PC-9 (cell line): ENCODE data around the gene EXD3. TPM values are rescaled to one million over a fixed set of nuclear protein-coding genes. Genes with fewer than 3 reads are reported as not detected.

Source experiments
- BruUV-seq: library from RNA; stranded (reverse); fragments of 400-500 nt; replicated peaks from 2 replicates; lab custom pipeline; 2021; lab: Mats Ljungman, UMichigan
- CTCF ChIA-PET: fragments of 300-600 bp; sonication (Branson Sonifier 250); formaldehyde crosslinking; loops from one replicate; lab custom pipeline; 2022; ENCODE audit warnings: antibody characterized with exemption; lab: Charles Lee
- POLR2A ChIA-PET: fragments of 300-600 bp; sonication (Branson Sonifier 250); formaldehyde crosslinking; loops from one replicate; lab custom pipeline; 2022; ENCODE audit warnings: antibody characterized with exemption; ENCODE audit not compliant: unreplicated experiment; lab: Charles Lee
- DNase-seq, 2 experiments: peaks; one replicate each; pipeline versions ENCODE4 v3.0.0 to v3.0.0-alpha.2; 2015 to 2022; ENCODE audit warnings: mixed read lengths in 1 of 2
- H2AFZ ChIP-seq: fragments of 200-600 bp; sonication (generic); 2 replicates; pipeline ENCODE4 v1.8.1; 2017; ENCODE audit warnings: antibody characterized with exemption
- H3F3A ChIP-seq: fragments of 200-600 bp; sonication (generic); 2 replicates; pipeline ENCODE4 v1.8.1; 2017; ENCODE audit warnings: antibody characterized with exemption, mild to moderate bottlenecking, low read depth; ENCODE audit not compliant: insufficient read depth
- H3K27ac ChIP-seq: fragments of 200-600 bp; sonication (generic); 2 replicates; pipeline ENCODE4 v1.6.1; 2016; ENCODE audit warnings: mixed run types
- H3K27me3 ChIP-seq: fragments of 200-600 bp; sonication (generic); 2 replicates; pipeline ENCODE4 v1.6.1; 2016; ENCODE audit warnings: low read depth, mixed run types; ENCODE audit not compliant: insufficient read depth
- H3K36me3 ChIP-seq: fragments of 200-600 bp; sonication (generic); 2 replicates; pipeline ENCODE4 v1.6.1; 2016; ENCODE audit warnings: low read depth, mixed run types
- H3K4me1 ChIP-seq: fragments of 200-600 bp; sonication (generic); replicated peaks from 2 replicates; pipeline ENCODE4 v1.6.1; 2016; ENCODE audit warnings: mixed run types; ENCODE audit not compliant: insufficient read depth
- H3K4me2 ChIP-seq: fragments of 200-600 bp; sonication (generic); 2 replicates; pipeline ENCODE4 v1.6.1; 2017; ENCODE audit warnings: mixed run types
- H3K4me3 ChIP-seq: fragments of 200-600 bp; sonication (generic); 2 replicates; pipeline ENCODE4 v1.6.1; 2016; ENCODE audit warnings: mixed run types
- H3K79me2 ChIP-seq: fragments of 200-600 bp; sonication (generic); 2 replicates; pipeline ENCODE4 v1.6.1; 2017; ENCODE audit warnings: low read depth, mixed run types
- H3K9me2 ChIP-seq: fragments of 200-600 bp; sonication (generic); 2 replicates; pipeline ENCODE4 v1.8.1; 2017; ENCODE audit warnings: mild to moderate bottlenecking; ENCODE audit not compliant: insufficient read depth
- H3K9me3 ChIP-seq: fragments of 200-600 bp; sonication (generic); 2 replicates; pipeline ENCODE4 v1.8.1; 2016; ENCODE audit warnings: low read depth; ENCODE audit not compliant: insufficient read depth
- H4K20me1 ChIP-seq: fragments of 200-600 bp; sonication (generic); 2 replicates; pipeline ENCODE4 v1.8.1; 2017; ENCODE audit not compliant: insufficient read depth
- EZH2 ChIP-seq: fragments of 200-600 bp; sonication (generic); IDR thresholded peaks from 2 replicates; pipeline ENCODE4 v1.8.0; 2017; ENCODE audit warnings: antibody characterized with exemption, low read depth
- intact Hi-C: fragments of 100-400 bp; cut with micrococcal nuclease; formaldehyde crosslinking; loops from one replicate; pipeline ENCODE4 v1.10.0; 2022; ENCODE audit not compliant: unreplicated experiment
- total RNA-seq: library from RNA; stranded (reverse); gene quantifications from 2 replicates; pipeline ENCODE4 v1.2.3, GENCODE V29; 2021
- TF ChIP-seq, protein P1 (sequence below): fragments of 200-600 bp; sonication (generic); conservative IDR thresholded peaks from 2 replicates; pipeline ENCODE4 v1.6.1; 2017; ENCODE audit warnings: mixed run types, antibody characterized with exemption, mild to moderate bottlenecking, moderate library complexity

The EXD3 gene
- total RNA-seq, 1 experiment from 2014 or later = 23.7 TPM

DNA sequence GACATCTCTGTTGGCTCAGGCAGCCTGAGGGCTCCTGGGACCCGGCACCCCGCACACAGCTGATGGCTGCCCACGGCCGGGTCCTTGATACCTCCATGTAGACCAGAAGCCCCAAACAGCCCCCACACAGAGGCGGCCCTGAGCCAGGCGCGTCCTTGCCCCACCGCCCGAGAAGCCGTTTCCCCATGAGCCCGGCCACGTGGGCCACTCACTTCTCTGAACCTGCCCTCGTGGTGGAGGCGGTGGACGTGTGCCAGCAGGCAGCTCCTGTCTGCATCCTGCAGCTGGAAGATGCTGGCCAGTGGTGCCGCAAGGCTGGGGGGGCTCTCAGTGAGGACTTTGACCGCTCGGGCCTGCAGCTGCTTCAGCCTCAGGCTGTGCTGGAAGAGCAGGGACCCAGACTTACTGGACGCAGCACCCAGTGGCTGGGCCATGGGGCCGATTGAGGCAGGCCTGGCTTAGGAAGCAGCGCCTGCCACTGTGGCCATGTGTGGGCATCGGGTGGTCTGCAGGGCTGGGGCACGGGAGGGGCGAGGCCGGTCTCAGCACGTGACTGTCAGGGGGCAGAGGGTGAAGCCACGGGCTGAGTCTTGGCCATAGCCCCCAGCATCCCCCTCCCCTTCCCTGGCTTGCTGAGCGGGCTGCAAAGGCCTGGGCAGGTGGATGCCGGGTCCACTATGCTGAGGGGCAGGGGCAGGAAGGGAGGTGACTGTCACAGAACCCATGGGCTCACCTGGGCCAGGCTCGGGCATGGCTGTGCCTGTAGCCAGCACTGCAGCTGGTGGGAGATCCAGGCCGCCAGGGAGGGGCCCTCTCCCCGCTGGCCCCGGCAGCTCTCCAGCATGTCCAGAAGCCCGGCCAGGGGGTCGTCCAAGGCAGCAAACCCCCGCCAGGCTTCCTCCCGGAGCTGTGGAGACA, 50.0 kb downstream of the EXD3 start:
- Histone ChIP-seq H3K79me2 (no peaks in the 10 kb centered on the region), H3K9me3 (no peaks in the 10 kb centered on the region), H3K36me3 (no peaks in the 10 kb centered on the region), H3K4me1 (no peaks in the 10 kb centered on the region), H3K4me3 (no peak overlapping the region), H2AFZ (no peak overlapping the region), H3F3A (no peaks in the 10 kb centered on the region; the same call in 1 of the 2 replicates), H3K27me3 (no peaks in the 10 kb centered on the region), H3K4me2 (no peak overlapping the region), H4K20me1 (no peaks in the 10 kb centered on the region), H3K9me2 (no peaks in the 10 kb centered on the region), H3K27ac (no peak overlapping the region)
- intact Hi-C loops = no loop called here
- no TSS peak for BruUV-seq
- TF ChIP-seq, protein P1, sequence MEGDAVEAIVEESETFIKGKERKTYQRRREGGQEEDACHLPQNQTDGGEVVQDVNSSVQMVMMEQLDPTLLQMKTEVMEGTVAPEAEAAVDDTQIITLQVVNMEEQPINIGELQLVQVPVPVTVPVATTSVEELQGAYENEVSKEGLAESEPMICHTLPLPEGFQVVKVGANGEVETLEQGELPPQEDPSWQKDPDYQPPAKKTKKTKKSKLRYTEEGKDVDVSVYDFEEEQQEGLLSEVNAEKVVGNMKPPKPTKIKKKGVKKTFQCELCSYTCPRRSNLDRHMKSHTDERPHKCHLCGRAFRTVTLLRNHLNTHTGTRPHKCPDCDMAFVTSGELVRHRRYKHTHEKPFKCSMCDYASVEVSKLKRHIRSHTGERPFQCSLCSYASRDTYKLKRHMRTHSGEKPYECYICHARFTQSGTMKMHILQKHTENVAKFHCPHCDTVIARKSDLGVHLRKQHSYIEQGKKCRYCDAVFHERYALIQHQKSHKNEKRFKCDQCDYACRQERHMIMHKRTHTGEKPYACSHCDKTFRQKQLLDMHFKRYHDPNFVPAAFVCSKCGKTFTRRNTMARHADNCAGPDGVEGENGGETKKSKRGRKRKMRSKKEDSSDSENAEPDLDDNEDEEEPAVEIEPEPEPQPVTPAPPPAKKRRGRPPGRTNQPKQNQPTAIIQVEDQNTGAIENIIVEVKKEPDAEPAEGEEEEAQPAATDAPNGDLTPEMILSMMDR = no peak
- TF ChIP-seq EZH2 = no peak
- ChIA-PET CTCF (no interaction called here), POLR2A (no interaction called here)
- DNase-seq = no peak

DNA sequence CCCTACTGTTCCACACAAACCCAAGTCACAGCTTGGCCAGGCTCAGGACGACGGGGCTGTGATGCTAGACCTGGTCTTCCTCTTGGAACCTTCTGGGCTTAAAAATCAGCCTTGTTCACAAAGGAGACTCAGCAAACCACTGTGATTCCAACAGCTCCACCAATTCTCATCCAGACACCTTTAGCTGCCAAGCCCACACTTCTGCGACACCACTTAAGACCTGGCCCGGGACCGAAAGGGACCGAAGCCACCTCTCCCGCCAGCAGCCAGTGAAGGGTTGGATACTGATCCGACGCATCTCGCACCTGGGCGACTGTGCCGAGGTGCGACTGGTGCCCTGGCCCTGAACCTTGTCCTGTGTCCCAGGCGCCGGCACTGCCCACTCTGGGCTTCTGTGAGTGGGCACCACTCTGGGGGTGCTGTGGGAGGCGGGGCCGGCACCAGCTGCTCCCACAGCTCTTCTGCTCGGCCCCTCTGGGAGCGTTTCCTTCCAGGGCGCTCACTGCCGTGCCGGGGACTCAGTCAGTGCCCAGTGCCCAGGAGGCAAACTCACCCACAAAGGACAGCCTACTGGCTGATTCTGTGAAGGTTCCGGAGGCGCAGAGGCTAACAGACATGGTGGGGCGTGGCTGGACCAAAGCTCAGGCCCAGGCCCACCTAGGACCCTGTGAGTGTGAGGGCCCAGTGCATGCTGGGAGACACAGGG, 50.9 kb downstream of the EXD3 start:
- no peak overlapping the region for H3K27ac ChIP-seq
- DNase-seq = no peak
- H3K4me1 ChIP-seq = no peaks in the 10 kb centered on the region
- no peak overlapping the region for H2AFZ ChIP-seq
- no peaks in the 10 kb centered on the region for H3K36me3 ChIP-seq
- H3K9me3 ChIP-seq = no peaks in the 10 kb centered on the region
- no peak overlapping the region for H3K4me3 ChIP-seq
- ChIA-PET CTCF (no interaction called here), POLR2A (no interaction called here)
- H3K27me3 ChIP-seq = no peaks in the 10 kb centered on the region
- no peaks in the 10 kb centered on the region for H3K9me2 ChIP-seq
- H3K4me2 ChIP-seq = no peak overlapping the region
- H3K79me2 ChIP-seq = no peaks in the 10 kb centered on the region
- TF ChIP-seq EZH2 = no peak
- TF ChIP-seq, protein P1 = no peak
- no TSS peak for BruUV-seq
- H4K20me1 ChIP-seq = no peaks in the 10 kb centered on the region
- no peaks in the 10 kb centered on the region; the same call in 1 of the 2 replicates for H3F3A ChIP-seq
- intact Hi-C loops = no loop called here

DNA sequence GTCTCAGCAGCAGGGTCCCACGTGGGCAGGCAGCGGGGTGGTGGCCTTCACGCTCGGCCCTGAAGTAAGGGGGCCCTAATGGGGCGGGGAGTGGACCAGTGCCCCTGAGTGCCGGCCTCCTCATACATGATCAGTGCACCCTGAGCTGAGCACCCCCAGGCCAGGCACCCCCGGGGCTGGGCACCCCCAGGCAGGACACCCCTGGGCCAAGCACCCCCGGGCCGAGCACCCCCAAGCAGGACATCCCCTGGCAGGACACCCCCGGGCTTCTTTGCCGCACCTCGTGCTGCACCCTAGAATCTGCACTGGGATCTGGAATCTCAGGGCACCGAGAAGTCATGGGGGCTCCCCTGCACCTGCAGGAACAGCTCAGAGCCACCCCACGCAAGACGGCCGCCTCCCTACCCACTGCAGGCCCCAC, 51.4 kb downstream of the EXD3 start:
- Histone ChIP-seq H2AFZ (no peak overlapping the region), H3K4me2 (no peak overlapping the region), H3K4me1 (no peaks in the 10 kb centered on the region), H3K79me2 (no peaks in the 10 kb centered on the region), H3K36me3 (no peaks in the 10 kb centered on the region), H3F3A (no peaks in the 10 kb centered on the region; the same call in 1 of the 2 replicates), H3K27me3 (no peaks in the 10 kb centered on the region), H3K27ac (no peak overlapping the region), H3K4me3 (no peak overlapping the region), H3K9me2 (no peaks in the 10 kb centered on the region), H3K9me3 (no peaks in the 10 kb centered on the region), H4K20me1 (no peaks in the 10 kb centered on the region)
- no peak for DNase-seq
- TF ChIP-seq EZH2 = no peak
- TF ChIP-seq, protein P1 = no peak
- BruUV-seq = no TSS peak
- POLR2A ChIA-PET = no interaction called here
- intact Hi-C loops = no loop called here
- CTCF ChIA-PET = no interaction called here
